PFSK-1 (cell line): ENCODE data around the gene RELL1.

Source experiments
- FOXP2 ChIP-seq: optimal IDR thresholded peaks from 2 replicates; pipeline ENCODE3; 2011; ENCODE audit warnings: borderline replicate concordance, control low read depth, inconsistent platforms; ENCODE audit not compliant: insufficient read depth; ENCODE audit errors: extremely low read length, extremely low read depth
- TAF1 ChIP-seq: IDR thresholded peaks from 2 replicates; pipeline ENCODE4 v1.6.1; 2012; ENCODE audit warnings: low read length, control low read depth, borderline replicate concordance; ENCODE audit not compliant: insufficient read depth

- TF ChIP-seq TAF1 (no peak), FOXP2 (no peak)
Measured at GRCh38 chr4:37573566-37573965, 112.6 kb downstream of the RELL1 start.
